Fibroblast of lung (primary cell): ENCODE measurements around the gene ARHGAP18. TPM values are rescaled to one million over a fixed set of nuclear protein-coding genes. Genes with fewer than 3 reads are reported as not detected.

Experiments used
- DNase-seq, 2 donors: peaks; one replicate each; pipeline versions ENCODE4 v3.0.0 to v3.0.0-alpha.2; 2010; ENCODE audit warnings: low read depth in 2 of 2
- H2AFZ ChIP-seq: 2 replicates; pipeline ENCODE4 v1.5.1; 2012; ENCODE audit warnings: low read length, control low read depth, inconsistent platforms
- H3K27ac ChIP-seq: 2 replicates; pipeline ENCODE4 v1.5.1; 2011; ENCODE audit warnings: low read length, control low read depth; ENCODE audit not compliant: insufficient read depth
- H3K27me3 ChIP-seq: 2 replicates; pipeline ENCODE4 v1.5.1; 2011; ENCODE audit warnings: mild to moderate bottlenecking, low read length; ENCODE audit not compliant: control insufficient read depth, insufficient read depth
- H3K36me3 ChIP-seq: 2 replicates; pipeline ENCODE4 v1.5.1; 2011; ENCODE audit warnings: low read length; ENCODE audit not compliant: control insufficient read depth, insufficient read depth
- H3K4me1 ChIP-seq: 2 replicates; pipeline ENCODE4 v1.5.1; 2011; ENCODE audit warnings: low read length; ENCODE audit not compliant: control insufficient read depth, insufficient read depth; ENCODE audit errors: extremely low read depth
- H3K4me2 ChIP-seq: 2 replicates; pipeline ENCODE4 v1.5.1; 2011; ENCODE audit warnings: low read length, control low read depth; ENCODE audit not compliant: insufficient read depth; ENCODE audit errors: extremely low read depth
- H3K4me3 ChIP-seq, 4 experiments: fragments of 200-600 bp in 1 of 4; sonication (generic) in 1 of 4; replicated peaks in 1 of 4; 2 replicates each; pipeline ENCODE4 v1.5.1; 2011 to 2016; ENCODE audit warnings: low read length in 4 of 4, low read depth in 3 of 4, mild to moderate bottlenecking in 3 of 4, control low read depth in 2 of 4, inconsistent platforms in 1 of 4, mixed read lengths in 1 of 4; ENCODE audit not compliant: insufficient read depth in 1 of 4; ENCODE audit errors: control extremely low read depth in 1 of 4
- H3K79me2 ChIP-seq: 2 replicates; pipeline ENCODE4 v1.5.1; 2012; ENCODE audit warnings: mild to moderate bottlenecking, low read length, inconsistent platforms; ENCODE audit not compliant: control insufficient read depth, insufficient read depth
- H3K9ac ChIP-seq: 2 replicates; pipeline ENCODE4 v1.5.1; 2011; ENCODE audit warnings: mild to moderate bottlenecking, low read length, control low read depth; ENCODE audit not compliant: insufficient read depth
- H3K9me3 ChIP-seq: 2 replicates; pipeline ENCODE4 v1.5.1; 2012; ENCODE audit warnings: low read depth, low read length; ENCODE audit not compliant: control insufficient read depth, insufficient read depth
- H4K20me1 ChIP-seq: 2 replicates; pipeline ENCODE4 v1.5.1; 2011; ENCODE audit warnings: low read length; ENCODE audit not compliant: control insufficient read depth, insufficient read depth; ENCODE audit errors: extremely low read depth
- CTCF ChIP-seq, 2 donors: IDR thresholded peaks in 1 of 2; conservative IDR thresholded peaks in 1 of 2; 1 replicate in 1 of 2; 2 replicates in 1 of 2; pipeline ENCODE4 v1.5.1; 2011 to 2012; ENCODE audit warnings: low read length in 2 of 2, control low read depth in 1 of 2, inconsistent platforms in 1 of 2, low read depth in 1 of 2, mild to moderate bottlenecking in 1 of 2
- EZH2 ChIP-seq: IDR thresholded peaks from 2 replicates; pipeline ENCODE4 v1.5.1; 2012; ENCODE audit warnings: low read length, control low read depth, mild to moderate bottlenecking; ENCODE audit errors: missing control alignments
- polyA plus RNA-seq, 2 donors: library from polyadenylated mRNA; depleted of rRNA in 1 of 2; stranded (reverse) in 1 of 2; unstranded in 1 of 2; fragments of >200 nt; gene quantifications; 2 replicates each; pipeline ENCODE4 v1.2.1, GENCODE V29; 2011 to 2012; ENCODE audit warnings: missing spikeins in 1 of 2
- total RNA-seq: library from RNA; depleted of rRNA; stranded (reverse); fragments of >200 nt; gene quantifications from 2 replicates; pipeline ENCODE4 v1.2.1, GENCODE V29; 2014

The ARHGAP18 gene
- total and polyA plus RNA-seq, 2 donors (not counting 1 experiment from before 2014, with no cell fraction given): 18.6 to 38.3 TPM

GRCh38 chr6:129700666-129701065, 9.3 kb downstream of the ARHGAP18 start:
- no peak for DNase-seq
- peak overlapping the region; percentile 35 for H3K27ac ChIP-seq
- H3K9ac ChIP-seq: no peak overlapping the region
- H3K4me2 ChIP-seq: no peak overlapping the region
- no peaks in the 10 kb centered on the region for H3K9me3 ChIP-seq
- H3K27me3 ChIP-seq: no peaks in the 10 kb centered on the region
- H3K4me1 ChIP-seq: peaks cover 7% of the 10 kb centered on the region
- no peak for TF ChIP-seq CTCF (conservative IDR thresholded peaks at IDR 0.05 in 1 of 2, IDR thresholded peaks at IDR 0.05 in 1 of 2; ENCODE audit: low read depth in 1 of 2, low read length in 2 of 2)
- TF ChIP-seq EZH2: no peak
- peaks cover 88% of the 10 kb centered on the region for H3K79me2 ChIP-seq
- no peak overlapping the region for H2AFZ ChIP-seq
- no peak overlapping the region for H3K4me3 ChIP-seq
- no peaks in the 10 kb centered on the region for H4K20me1 ChIP-seq
- no peaks in the 10 kb centered on the region for H3K36me3 ChIP-seq

GRCh38 chr6:129699659-129700058, 10.3 kb downstream of the ARHGAP18 start:
- H4K20me1 ChIP-seq: no peaks in the 10 kb centered on the region
- no peak overlapping the region for H3K9ac ChIP-seq
- no peaks in the 10 kb centered on the region for H3K36me3 ChIP-seq
- peaks cover 8% of the 10 kb centered on the region for H3K4me1 ChIP-seq
- H3K27me3 ChIP-seq: no peaks in the 10 kb centered on the region
- no peak overlapping the region for H2AFZ ChIP-seq
- no peak for TF ChIP-seq EZH2
- no peak for TF ChIP-seq CTCF (conservative IDR thresholded peaks at IDR 0.05 in 1 of 2, IDR thresholded peaks at IDR 0.05 in 1 of 2; ENCODE audit: low read depth in 1 of 2, low read length in 2 of 2)
- H3K27ac ChIP-seq: peak overlapping the region; percentile 51
- peaks cover 88% of the 10 kb centered on the region for H3K79me2 ChIP-seq
- no peak for DNase-seq
- no peak overlapping the region for H3K4me2 ChIP-seq
- no peak overlapping the region for H3K4me3 ChIP-seq
- H3K9me3 ChIP-seq: no peaks in the 10 kb centered on the region

- no peak overlapping the region for H3K4me2 ChIP-seq
- H2AFZ ChIP-seq: no peak overlapping the region
- TF ChIP-seq EZH2 (no peak), CTCF (conservative IDR thresholded peaks at IDR 0.05 in 1 of 2, IDR thresholded peaks at IDR 0.05 in 1 of 2; ENCODE audit: low read depth in 1 of 2, low read length in 2 of 2) (no peak)
- peaks cover 8% of the 10 kb centered on the region for H3K4me1 ChIP-seq
- peaks cover 88% of the 10 kb centered on the region for H3K79me2 ChIP-seq
- H3K27ac ChIP-seq: no peak overlapping the region
- H3K36me3 ChIP-seq: peaks cover 1% of the 10 kb centered on the region
- H3K9me3 ChIP-seq: no peaks in the 10 kb centered on the region
- no peak overlapping the region for H3K4me3 ChIP-seq
- no peaks in the 10 kb centered on the region for H3K27me3 ChIP-seq
- no peak for DNase-seq
- H4K20me1 ChIP-seq: no peaks in the 10 kb centered on the region
- H3K9ac ChIP-seq: no peak overlapping the region
Measured at GRCh38 chr6:129698430-129698829, 11.5 kb downstream of the ARHGAP18 start.
